ENCODE data around the gene FLNB. TPM values are rescaled to one million over a fixed set of nuclear protein-coding genes. Genes with fewer than 3 reads are reported as not detected.

The FLNB gene
- total RNA-seq, 1 experiment from 2014 or later = 580 TPM

- no peaks in the 10 kb centered on the region for H3K27me3 Mint-ChIP-seq (ENCODE audit: insufficient read depth, unreplicated experiment)
- intact Hi-C loops (cut with micrococcal nuclease) = loop anchor here (5.0 kb wide), 1 partner anchor 207 kb away; no protein-coding TSS in a partner anchor
Observed at GRCh38 chr3:58169371-58169770, 161.1 kb downstream of the FLNB start.

DNA sequence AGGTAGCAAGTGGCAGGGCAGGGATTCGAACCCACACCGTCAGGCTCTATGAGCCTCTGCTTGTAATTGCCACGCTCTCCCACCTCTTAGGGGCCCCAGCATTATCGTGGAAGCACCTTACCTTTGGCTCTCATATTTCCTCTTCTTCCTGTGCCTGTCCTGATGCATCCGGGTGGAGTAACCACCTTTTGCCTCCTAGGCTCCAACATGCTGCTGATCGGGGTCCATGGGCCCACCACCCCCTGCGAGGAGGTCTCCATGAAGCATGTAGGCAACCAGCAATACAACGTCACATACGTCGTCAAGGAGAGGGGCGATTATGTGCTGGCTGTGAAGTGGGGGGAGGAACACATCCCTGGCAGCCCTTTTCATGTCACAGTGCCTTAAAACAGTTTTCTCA lies 162.2 kb downstream of the FLNB start:
- intact Hi-C loops (cut with micrococcal nuclease) = no loop called here
- peaks cover 64% of the 10 kb centered on the region for H3K36me3 Mint-ChIP-seq (ENCODE audit: insufficient read depth, unreplicated experiment)
- BruUV-seq (replicated peaks) = no TSS peak

More at GRCh38 chr3:58169371-58169770, 161.1 kb downstream of the FLNB start:
- POLR2A ChIA-PET = interaction anchor here (0.7 kb wide), 1 partner anchor 19 kb away, joined by 5 read pairs; no protein-coding TSS in a partner anchor
- DNase-seq (ENCODE audit: unreplicated experiment) = no peak
- BruUV-seq (replicated peaks) = no TSS peak
- CTCF ChIA-PET = no interaction called here
- Mint-ChIP-seq H3K4me3 (ENCODE audit: unreplicated experiment) (no peak overlapping the region), H3K36me3 (ENCODE audit: insufficient read depth, unreplicated experiment) (peaks cover 61% of the 10 kb centered on the region), H3K27ac (ENCODE audit: low read depth, unreplicated experiment) (no peak overlapping the region), H3K4me1 (ENCODE audit: insufficient read depth, unreplicated experiment) (peaks cover 7% of the 10 kb centered on the region), H3K9me3 (ENCODE audit: unreplicated experiment) (no peaks in the 10 kb centered on the region)
- TF ChIP-seq CTCF (IDR thresholded peaks at IDR 0.05; ENCODE audit: unreplicated experiment) = no peak

DNA sequence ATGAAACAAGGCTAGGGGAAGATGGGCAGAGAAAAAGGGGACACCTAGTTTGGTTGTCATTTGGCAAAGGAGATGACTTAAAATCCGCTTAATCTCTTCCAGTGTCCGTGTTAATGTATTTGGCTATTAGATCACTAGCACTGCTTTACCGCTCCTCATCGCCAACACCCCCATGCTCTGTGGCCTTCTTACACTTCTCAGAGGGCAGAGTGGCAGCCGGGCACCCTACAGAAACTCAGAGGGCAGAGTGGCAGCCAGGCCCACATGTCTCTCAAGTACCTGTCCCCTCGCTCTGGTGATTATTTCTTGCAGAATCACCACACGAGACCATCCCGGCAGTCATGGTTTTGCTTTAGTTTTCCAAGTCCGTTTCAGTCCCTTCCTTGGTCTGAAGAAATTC lies 162.9 kb downstream of the FLNB start:
- Mint-ChIP-seq H3K36me3 (ENCODE audit: insufficient read depth, unreplicated experiment) (peaks cover 59% of the 10 kb centered on the region), H3K27me3 (ENCODE audit: insufficient read depth, unreplicated experiment) (no peaks in the 10 kb centered on the region), H3K9me3 (ENCODE audit: unreplicated experiment) (no peaks in the 10 kb centered on the region), H3K27ac (ENCODE audit: low read depth, unreplicated experiment) (no peak overlapping the region), H3K4me1 (ENCODE audit: insufficient read depth, unreplicated experiment) (peaks cover 12% of the 10 kb centered on the region), H3K4me3 (ENCODE audit: unreplicated experiment) (no peak overlapping the region)
- intact Hi-C loops (cut with micrococcal nuclease) = no loop called here
- no peak for DNase-seq (ENCODE audit: unreplicated experiment)
- ChIA-PET CTCF (interaction anchor here (0.5 to 1.0 kb wide), 2 partner anchors 17 to 457 kb away, joined by 3 to 4 read pairs; no protein-coding TSS in a partner anchor), POLR2A (interaction anchor here (0.6 kb wide), 1 partner anchor 345 kb away, joined by 3 read pairs; no protein-coding TSS in a partner anchor)
- BruUV-seq (replicated peaks) = no TSS peak
- TF ChIP-seq CTCF (IDR thresholded peaks at IDR 0.05; ENCODE audit: unreplicated experiment) = no peak

More for the DNA sequence above, 162.2 kb downstream of the FLNB start:
- Mint-ChIP-seq H3K4me1 (ENCODE audit: insufficient read depth, unreplicated experiment) (peaks cover 12% of the 10 kb centered on the region), H3K4me3 (ENCODE audit: unreplicated experiment) (no peak overlapping the region), H3K27me3 (ENCODE audit: insufficient read depth, unreplicated experiment) (no peaks in the 10 kb centered on the region), H3K27ac (ENCODE audit: low read depth, unreplicated experiment) (no peak overlapping the region), H3K9me3 (ENCODE audit: unreplicated experiment) (no peaks in the 10 kb centered on the region)
- CTCF ChIA-PET = no interaction called here
- DNase-seq (ENCODE audit: unreplicated experiment) = no peak
- POLR2A ChIA-PET = no interaction called here
- TF ChIP-seq CTCF (IDR thresholded peaks at IDR 0.05; ENCODE audit: unreplicated experiment) = no peak

DNA sequence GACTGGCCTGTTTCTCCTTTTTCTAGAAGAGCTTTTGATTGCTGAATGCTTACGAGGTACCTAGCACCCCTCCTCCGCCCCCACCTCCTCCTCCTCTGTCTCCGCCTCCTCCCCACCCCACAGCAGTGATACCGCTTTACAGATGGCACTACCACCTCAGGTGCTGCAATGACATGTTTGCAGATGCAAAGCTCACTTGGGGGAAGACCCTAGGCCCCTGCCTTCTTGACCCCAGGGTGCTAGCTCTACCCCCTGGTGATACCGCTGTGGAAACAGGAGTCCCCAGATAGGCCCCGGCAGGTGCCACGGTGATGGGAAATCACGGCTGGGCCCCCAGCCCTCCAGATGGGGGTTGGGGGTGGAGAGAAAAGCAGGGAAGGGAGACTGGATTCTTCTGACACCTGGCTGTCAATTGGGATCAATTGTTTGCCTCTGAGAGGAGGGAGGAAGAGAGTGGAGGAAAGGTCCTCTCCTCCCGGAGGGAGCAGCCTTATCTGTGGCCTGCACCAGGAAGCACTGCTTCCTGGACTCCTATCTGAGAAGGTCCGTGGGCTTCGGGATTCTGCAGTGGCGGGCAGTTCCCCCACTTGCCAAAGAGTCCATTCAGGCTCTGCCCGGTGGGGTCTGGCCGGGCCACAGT lies 164.9 kb downstream of the FLNB start:
- H3K4me3 Mint-ChIP-seq (ENCODE audit: unreplicated experiment) = no peak overlapping the region
- H3K27ac Mint-ChIP-seq (ENCODE audit: low read depth, unreplicated experiment) = no peak overlapping the region
- H3K9me3 Mint-ChIP-seq (ENCODE audit: unreplicated experiment) = no peaks in the 10 kb centered on the region
- intact Hi-C loops (cut with micrococcal nuclease) = no loop called here
- no peaks in the 10 kb centered on the region for H3K27me3 Mint-ChIP-seq (ENCODE audit: insufficient read depth, unreplicated experiment)
- H3K4me1 Mint-ChIP-seq (ENCODE audit: insufficient read depth, unreplicated experiment) = peaks cover 12% of the 10 kb centered on the region
- H3K36me3 Mint-ChIP-seq (ENCODE audit: insufficient read depth, unreplicated experiment) = peaks cover 38% of the 10 kb centered on the region
- CTCF ChIA-PET = interaction anchor here (0.9 kb wide), 1 partner anchor 27 kb away, joined by 3 read pairs; no protein-coding TSS in a partner anchor
- no peak for DNase-seq (ENCODE audit: unreplicated experiment)
- POLR2A ChIA-PET = interaction anchor here (1.7 kb wide), 1 partner anchor 8 kb away, joined by 5 read pairs; no protein-coding TSS in a partner anchor
- no peak for TF ChIP-seq CTCF (IDR thresholded peaks at IDR 0.05; ENCODE audit: unreplicated experiment)
- BruUV-seq (replicated peaks) = no TSS peak
